Left ventricle myocardium inferior (tissue), 1 donor: ENCODE measurements around the gene ACOXL. TPM values are rescaled to one million over a fixed set of nuclear protein-coding genes. Genes with fewer than 3 reads are reported as not detected.

Source experiments
- DNase-seq: peaks from one replicate; pipeline ENCODE4 v3.0.0-alpha.2; 2020
- H3K27ac ChIP-seq: fragments of 200-600 bp; replicated peaks from 2 replicates; pipeline ENCODE4 v1.8.0; 2021
- H3K27me3 ChIP-seq: fragments of 200-600 bp; 2 replicates; pipeline ENCODE4 v1.8.0; 2021; ENCODE audit warnings: low read depth
- H3K36me3 ChIP-seq: fragments of 200-600 bp; 2 replicates; pipeline ENCODE4 v1.8.0; 2021
- H3K4me1 ChIP-seq: fragments of 200-600 bp; 2 replicates; pipeline ENCODE4 v1.8.0; 2021
- H3K4me3 ChIP-seq: fragments of 200-600 bp; 2 replicates; pipeline ENCODE4 v1.8.0; 2021; ENCODE audit warnings: mild to moderate bottlenecking, moderate library complexity
- H3K9me3 ChIP-seq: fragments of 200-600 bp; replicated peaks from 2 replicates; pipeline ENCODE4 v1.8.0; 2021
- CTCF ChIP-seq: fragments of 200-600 bp; IDR thresholded peaks from 2 replicates; pipeline ENCODE4 v1.8.0; 2021; ENCODE audit warnings: antibody characterized with exemption, mild to moderate bottlenecking, borderline replicate concordance
- intact Hi-C: fragments of 100-400 bp; cut with micrococcal nuclease; formaldehyde crosslinking; loops from one replicate; pipeline ENCODE4 v1.11.0; 2022
- total RNA-seq: library from RNA; stranded (reverse); fragmentation: NEBNext Ultra II Directional; extraction: Animal tissue kit (Norgen Biotek cat#: 25700); gene quantifications from one replicate; pipeline ENCODE4 v1.2.1, GENCODE V29; 2021
- donor health status: DM: no; HTN: yes; CAD: no; lungs with severe emphysema.

The ACOXL gene
- total RNA-seq, 1 donor from 2014 or later, result not detected

DNA sequence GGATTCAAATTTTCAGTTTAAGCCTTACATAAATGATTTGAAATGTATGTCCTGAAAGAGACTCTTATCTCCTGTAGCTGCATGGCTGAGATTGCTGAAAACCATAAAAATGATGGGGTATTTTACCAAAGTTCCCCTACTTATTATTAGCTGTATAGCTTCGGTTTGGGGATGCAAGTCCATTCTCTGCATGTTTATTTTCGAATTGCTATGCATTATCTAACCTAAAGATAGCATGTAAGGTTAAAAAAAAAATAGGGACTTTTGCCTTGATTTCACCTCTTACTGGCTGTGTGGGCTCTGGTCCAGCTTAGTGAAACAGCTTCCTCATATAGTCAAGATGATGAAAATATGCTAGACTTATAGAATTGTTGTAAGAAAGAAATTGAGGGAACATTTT is 14.0 kb upstream of the ACOXL start:
- no peak for DNase-seq
- no peak for TF ChIP-seq CTCF
- Histone ChIP-seq H3K36me3 (no peaks in the 10 kb centered on the region), H3K9me3 (no peaks in the 10 kb centered on the region), H3K4me3 (no peak overlapping the region), H3K27ac (peak overlapping the region; percentile 23), H3K27me3 (no peaks in the 10 kb centered on the region), H3K4me1 (peaks cover 28% of the 10 kb centered on the region)
- intact Hi-C loops, result no loop called here

- Histone ChIP-seq H3K27me3 (no peaks in the 10 kb centered on the region), H3K27ac (no peak overlapping the region), H3K36me3 (no peaks in the 10 kb centered on the region), H3K4me1 (peaks cover 28% of the 10 kb centered on the region), H3K9me3 (no peaks in the 10 kb centered on the region), H3K4me3 (no peak overlapping the region)
- no peak for DNase-seq
- no peak for TF ChIP-seq CTCF
- intact Hi-C loops, result no loop called here
Measured at GRCh38 chr2:110718990-110719389, 13.4 kb upstream of the ACOXL start.

DNA sequence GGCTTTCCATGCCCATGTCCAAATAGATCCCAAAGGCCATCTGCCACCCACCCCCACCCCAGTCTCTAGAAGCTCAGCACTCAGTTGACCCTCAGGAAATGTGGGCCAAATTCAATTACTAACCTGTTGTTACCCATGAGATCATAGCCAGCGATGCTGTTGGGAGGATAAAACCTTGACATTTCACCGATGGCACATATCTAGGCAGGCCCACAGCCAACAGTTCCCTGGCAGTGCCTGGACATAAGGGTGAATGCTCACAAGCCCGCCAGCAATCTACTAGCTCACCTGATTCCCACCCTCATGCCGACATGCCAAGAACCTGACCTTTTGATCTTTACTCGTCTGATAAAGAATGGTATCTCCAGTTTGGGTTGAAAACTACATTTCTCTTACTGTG is 11.8 kb upstream of the ACOXL start:
- no peak overlapping the region for H3K27ac ChIP-seq
- intact Hi-C loops, result no loop called here
- H3K4me1 ChIP-seq, result peaks cover 28% of the 10 kb centered on the region
- TF ChIP-seq CTCF, result no peak
- H3K9me3 ChIP-seq, result no peaks in the 10 kb centered on the region
- H3K27me3 ChIP-seq, result no peaks in the 10 kb centered on the region
- H3K36me3 ChIP-seq, result no peaks in the 10 kb centered on the region
- DNase-seq, result peak; percentile 34
- no peak overlapping the region for H3K4me3 ChIP-seq

DNA sequence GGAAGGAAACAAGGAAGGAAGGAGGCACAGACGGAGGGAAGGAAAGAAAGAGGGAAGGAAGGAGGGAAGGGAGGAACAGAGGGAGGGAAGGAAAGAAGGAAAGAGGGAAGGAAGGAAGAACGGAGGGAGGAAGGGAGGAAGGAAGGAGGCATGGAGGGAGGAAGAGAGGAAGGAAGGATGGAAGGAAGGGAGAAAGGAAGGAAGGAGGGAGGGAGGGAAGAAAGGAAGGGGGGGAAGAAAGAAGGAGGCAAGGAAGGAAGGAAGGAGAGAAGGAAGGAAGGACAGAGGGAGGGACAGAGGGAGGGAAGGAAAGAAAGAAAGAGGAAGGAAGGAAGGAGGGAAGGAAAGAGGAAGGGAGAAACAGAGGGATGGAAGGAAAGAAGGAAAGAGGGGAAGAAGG is 7.6 kb upstream of the ACOXL start:
- DNase-seq, result no peak
- Histone ChIP-seq H3K4me3 (no peak overlapping the region), H3K27ac (no peak overlapping the region), H3K4me1 (peaks cover 10% of the 10 kb centered on the region), H3K9me3 (no peaks in the 10 kb centered on the region), H3K36me3 (no peaks in the 10 kb centered on the region), H3K27me3 (no peaks in the 10 kb centered on the region)
- intact Hi-C loops, result no loop called here
- TF ChIP-seq CTCF, result no peak

DNA sequence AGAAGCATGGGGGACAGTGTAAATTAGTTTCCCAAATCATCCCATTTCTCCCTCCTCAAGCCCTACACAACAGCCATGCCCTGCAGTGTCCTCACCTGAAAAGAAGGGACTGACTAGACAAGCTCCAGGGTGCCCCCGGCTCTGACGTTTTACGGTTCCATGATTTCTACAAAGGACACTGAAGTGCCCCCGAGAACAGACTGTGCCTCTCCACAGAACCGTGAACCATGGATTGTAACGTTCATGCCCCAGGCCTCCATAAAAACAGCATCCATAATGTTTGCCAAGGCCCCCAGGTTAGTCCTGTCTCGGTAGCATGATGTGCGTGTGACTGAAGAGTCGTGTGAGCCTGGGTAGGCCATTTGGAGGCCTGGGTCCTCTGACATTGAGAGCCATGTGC is 7.0 kb upstream of the ACOXL start:
- H3K27ac ChIP-seq, result no peak overlapping the region
- intact Hi-C loops, result no loop called here
- TF ChIP-seq CTCF, result no peak

DNA sequence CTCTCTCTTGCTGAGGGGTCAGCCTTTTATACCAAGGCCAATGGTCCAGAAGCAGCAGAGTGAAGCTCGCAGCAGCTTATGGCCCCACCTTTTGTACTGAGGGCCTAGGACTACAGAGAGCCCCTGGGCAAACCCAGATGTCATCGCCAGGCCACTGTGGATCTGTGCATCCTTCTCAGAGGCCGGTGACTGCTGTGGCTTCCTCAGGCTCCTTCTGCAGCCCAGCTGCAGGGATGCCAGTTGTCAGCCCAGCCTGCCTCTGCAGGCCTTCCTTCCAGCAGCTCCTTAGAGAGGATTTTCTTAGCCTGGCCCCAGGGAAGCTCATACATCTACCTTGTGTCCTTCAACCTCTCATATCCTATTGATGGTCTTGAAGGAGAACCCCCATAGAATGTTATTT is 6.5 kb upstream of the ACOXL start:
- no peaks in the 10 kb centered on the region for H3K9me3 ChIP-seq
- no peak for TF ChIP-seq CTCF
- DNase-seq, result no peak
- H3K27me3 ChIP-seq, result peaks cover 9% of the 10 kb centered on the region
- H3K4me3 ChIP-seq, result no peak overlapping the region
- H3K4me1 ChIP-seq, result peaks cover under 1% of the 10 kb centered on the region
- intact Hi-C loops, result no loop called here
- no peaks in the 10 kb centered on the region for H3K36me3 ChIP-seq
- H3K27ac ChIP-seq, result no peak overlapping the region

More for the DNA sequence above, 7.0 kb upstream of the ACOXL start:
- Histone ChIP-seq H3K9me3 (no peaks in the 10 kb centered on the region), H3K4me1 (peaks cover 5% of the 10 kb centered on the region), H3K4me3 (no peak overlapping the region), H3K27me3 (peaks cover 5% of the 10 kb centered on the region), H3K36me3 (no peaks in the 10 kb centered on the region)
- no peak for DNase-seq
